Spleen (tissue), 11 donors: ENCODE measurements around the gene COL17A1. TPM values are rescaled to one million over a fixed set of nuclear protein-coding genes. Genes with fewer than 3 reads are reported as not detected.

ENCODE experiments used
- DNase-seq: peaks from one replicate; pipeline ENCODE4 v3.0.0-alpha.2; 2020
- H3K27ac ChIP-seq, 8 donors: fragments of 200-600 bp; sonication (generic) in 7 of 8; 1 replicate in 4 of 8; 2 replicates in 4 of 8; pipeline versions ENCODE4 v1.5.0 to v1.8.0; 2016 to 2021; ENCODE audit warnings: inconsistent platforms in 4 of 8, mild to moderate bottlenecking in 4 of 8, moderate library complexity in 1 of 8
- H3K27me3 ChIP-seq, 7 donors: fragments of 200-600 bp; sonication (generic) in 6 of 7; replicated peaks in 1 of 7; 1 replicate in 4 of 7; 2 replicates in 3 of 7; pipeline versions ENCODE4 v1.5.0 to v1.8.0; 2016 to 2021; ENCODE audit warnings: inconsistent platforms in 3 of 7, mild to moderate bottlenecking in 1 of 7
- H3K36me3 ChIP-seq, 6 donors: fragments of 200-600 bp; sonication (generic) in 5 of 6; 1 replicate in 4 of 6; 2 replicates in 2 of 6; pipeline versions ENCODE4 v1.5.0 to v1.8.0; 2016 to 2021; ENCODE audit warnings: inconsistent platforms in 2 of 6
- H3K4me1 ChIP-seq, 6 donors: fragments of 200-600 bp; sonication (generic) in 5 of 6; 1 replicate in 3 of 6; 2 replicates in 3 of 6; pipeline versions ENCODE4 v1.5.0 to v1.8.0; 2016 to 2021; ENCODE audit warnings: inconsistent platforms in 3 of 6
- H3K4me3 ChIP-seq, 8 donors: fragments of 200-600 bp; sonication (generic) in 7 of 8; 1 replicate in 4 of 8; 2 replicates in 4 of 8; pipeline versions ENCODE4 v1.5.0 to v1.8.0; 2016 to 2021; ENCODE audit warnings: inconsistent platforms in 4 of 8, mild to moderate bottlenecking in 4 of 8, moderate library complexity in 2 of 8
- H3K9me3 ChIP-seq, 8 donors: fragments of 200-600 bp; sonication (generic) in 7 of 8; 1 replicate in 4 of 8; 2 replicates in 4 of 8; pipeline versions ENCODE4 v1.5.0 to v1.8.0; 2016 to 2021; ENCODE audit warnings: inconsistent platforms in 4 of 8
- CTCF ChIP-seq, 11 experiments: fragments of 200-600 bp in 7 of 11; fragments of 450-650 bp in 4 of 11; sonication (generic) in 4 of 11; IDR thresholded peaks in 8 of 11; conservative IDR thresholded peaks in 3 of 11; 1 replicate in 7 of 11; 2 replicates in 4 of 11; pipeline versions ENCODE4 v1.4.0 to v1.8.0; 2016 to 2021; ENCODE audit warnings: antibody characterized with exemption in 11 of 11, inconsistent platforms in 4 of 11, mild to moderate bottlenecking in 1 of 11
- POLR2A ChIP-seq, 3 donors: fragments of 450-650 bp; IDR thresholded peaks; one replicate each; pipeline ENCODE4 v1.5.1; 2017; ENCODE audit warnings: antibody characterized with exemption in 3 of 3, mild to moderate bottlenecking in 1 of 3
- POLR2AphosphoS5 ChIP-seq, 3 donors: sonication (generic); formaldehyde crosslinking; IDR thresholded peaks; one replicate each; pipeline ENCODE4 v1.5.1; 2017; ENCODE audit warnings: antibody characterized with exemption in 3 of 3
- WGBS, 5 donors: extraction: QIAGEN DNeasy Blood & Tissue Kit in 3 of 5; methylation state at CpG; one replicate each; pipeline versions ENCODE4 v1.1.5 to v1.1.7; 2013 to 2018; 5-methylcytosine and 5-hydroxymethylcytosine counted together
- intact Hi-C: fragments of 100-400 bp; cut with DNase I; formaldehyde crosslinking; loops from one replicate; pipeline ENCODE4 v1.15.0; 2023; ENCODE audit warnings: low total_unique reads
- polyA plus RNA-seq, 3 donors: library from polyadenylated mRNA; stranded (reverse); fragments of 200-250 nt; gene quantifications; one replicate each; pipeline ENCODE4 v1.2.1, GENCODE V29; 2013
- total RNA-seq, 7 donors: library from RNA; depleted of rRNA in 3 of 7; stranded (reverse); fragments of >200 nt in 3 of 7; fragmentation: NEBNext Ultra II Directional in 4 of 7; extraction: Animal tissue kit (Norgen Biotek cat#: 25700) in 4 of 7; gene quantifications; one replicate each; pipeline versions ENCODE4 v1.1.0 to v1.2.1, GENCODE V29; 2016 to 2021
- donor health status: healthy with polysubstance abuse.
- donor health status: DM: no; HTN: no; CAD: no; lungs with moderate emphysema.
- donor health status: DM: no; HTN: no; CAD: no.
- donor health status: Bipolar disorder and iron deficiency.
- donor health status: healthy.
- donor health status: DM: no; HTN: no; CAD: no.
- donor health status: DM: yes; HTN: yes; CAD: no.

COL17A1 gene
- total and polyA plus RNA-seq, 10 donors: 0.50 to 5.9 (median 1.8) TPM

- no peak overlapping the region for H3K27ac ChIP-seq
- DNase-seq: no peak
- no peak overlapping the region for H3K4me3 ChIP-seq
- no peaks in the 10 kb centered on the region for H3K4me1 ChIP-seq
- 75 to 95% (median 89%) methylated on average over 2 of the region's 2 CpGs for WGBS, 5 donors
- intact Hi-C loops: no loop called here
- H3K9me3 ChIP-seq: peaks cover 0 to 3% (median 0%) of the 10 kb centered on the region in 8 donors
- H3K27me3 ChIP-seq: no peaks in the 10 kb centered on the region
- no peak for TF ChIP-seq POLR2A (IDR thresholded peaks at IDR 0.05)
- no peak for TF ChIP-seq POLR2AphosphoS5 (IDR thresholded peaks at IDR 0.05)
- TF ChIP-seq CTCF (IDR thresholded peaks at IDR 0.05 in 8 of 11, conservative IDR thresholded peaks at IDR 0.05 in 3 of 11): no peak
- H3K36me3 ChIP-seq: no peaks in the 10 kb centered on the region
Observed at GRCh38 chr10:104090611-104091010, 4.9 kb upstream of the COL17A1 start.

- WGBS, 5 donors: 91 to 95% (median 93%) methylated on average over 3 of the region's 3 CpGs
- H3K4me3 ChIP-seq: no peak overlapping the region
- H3K36me3 ChIP-seq: no peaks in the 10 kb centered on the region
- intact Hi-C loops: loop anchor here (10.0 kb wide), 1 partner anchor 205 kb away; no protein-coding TSS in a partner anchor
- H3K27me3 ChIP-seq: no peaks in the 10 kb centered on the region
- H3K27ac ChIP-seq: no peak overlapping the region
- H3K9me3 ChIP-seq: peaks cover 0 to 3% (median 0%) of the 10 kb centered on the region in 8 donors
- no peaks in the 10 kb centered on the region for H3K4me1 ChIP-seq
- DNase-seq: no peak
- TF ChIP-seq POLR2A (IDR thresholded peaks at IDR 0.05): no peak
- no peak for TF ChIP-seq POLR2AphosphoS5 (IDR thresholded peaks at IDR 0.05)
- TF ChIP-seq CTCF (IDR thresholded peaks at IDR 0.05 in 8 of 11, conservative IDR thresholded peaks at IDR 0.05 in 3 of 11): no peak
Observed at GRCh38 chr10:104089621-104090020, 3.9 kb upstream of the COL17A1 start.

- Histone ChIP-seq H3K36me3 (no peaks in the 10 kb centered on the region), H3K27me3 (no peaks in the 10 kb centered on the region), H3K27ac (no peak overlapping the region), H3K4me3 (no peak overlapping the region), H3K9me3 (no peaks in the 10 kb centered on the region), H3K4me1 (no peaks in the 10 kb centered on the region)
- DNase-seq: no peak
- 84 to 97% (median 92%) methylated on average over 5 of the region's 5 CpGs for WGBS, 5 donors
- no peak for TF ChIP-seq CTCF (IDR thresholded peaks at IDR 0.05 in 8 of 11, conservative IDR thresholded peaks at IDR 0.05 in 3 of 11)
- TF ChIP-seq POLR2A (IDR thresholded peaks at IDR 0.05): no peak
- TF ChIP-seq POLR2AphosphoS5 (IDR thresholded peaks at IDR 0.05): no peak
- intact Hi-C loops: loop anchor here (10.0 kb wide), 1 partner anchor 203 kb away; no protein-coding TSS in a partner anchor
Observed at GRCh38 chr10:104088239-104088638, 2.6 kb upstream of the COL17A1 start.

- Histone ChIP-seq H3K27ac (no peak overlapping the region), H3K27me3 (no peaks in the 10 kb centered on the region), H3K4me3 (no peak overlapping the region), H3K9me3 (no peaks in the 10 kb centered on the region), H3K4me1 (no peaks in the 10 kb centered on the region), H3K36me3 (no peaks in the 10 kb centered on the region)
- no peak for TF ChIP-seq CTCF (IDR thresholded peaks at IDR 0.05 in 8 of 11, conservative IDR thresholded peaks at IDR 0.05 in 3 of 11)
- no peak for TF ChIP-seq POLR2A (IDR thresholded peaks at IDR 0.05)
- no peak for TF ChIP-seq POLR2AphosphoS5 (IDR thresholded peaks at IDR 0.05)
- WGBS, 5 donors: 66 to 86% (median 86%) methylated on average over 5 of the region's 5 CpGs
- no peak for DNase-seq
- intact Hi-C loops: loop anchor here (10.0 kb wide), 1 partner anchor 200 kb away; no protein-coding TSS in a partner anchor
Observed at GRCh38 chr10:104084482-104085142, 1.1 kb downstream of the COL17A1 start.
